Suprapubic skin (tissue), 4 donors: Measurements from ENCODE around the gene MAOA.

Experiments
- CTCF ChIP-seq, 2 donors: fragments of 200-600 bp in 1 of 2; fragments of 450-650 bp in 1 of 2; sonication (generic) in 1 of 2; IDR thresholded peaks; one replicate each; pipeline ENCODE4 v1.5.1; 2016 to 2019; ENCODE audit warnings: antibody characterized with exemption in 2 of 2, mild to moderate bottlenecking in 1 of 2, moderate library complexity in 1 of 2
- EP300 ChIP-seq: sonication (generic); formaldehyde crosslinking; IDR thresholded peaks from one replicate; pipeline ENCODE4 v1.6.1; 2017; ENCODE audit warnings: antibody characterized with exemption
- POLR2A ChIP-seq, 2 donors: fragments of 450-650 bp; IDR thresholded peaks; one replicate each; pipeline ENCODE4 v1.6.1; 2017; ENCODE audit warnings: antibody characterized with exemption in 2 of 2, mild to moderate bottlenecking in 2 of 2, moderate library complexity in 2 of 2
- POLR2AphosphoS5 ChIP-seq, 3 donors: sonication (generic); formaldehyde crosslinking; IDR thresholded peaks; one replicate each; pipeline ENCODE4 v1.6.1; 2017; ENCODE audit warnings: antibody characterized with exemption in 3 of 3

GRCh38 chrX:43685221-43685620 lies 29.1 kb downstream of the MAOA start:
- TF ChIP-seq CTCF (IDR thresholded peaks at IDR 0.05) (no peak), POLR2A (IDR thresholded peaks at IDR 0.05) (no peak), POLR2AphosphoS5 (IDR thresholded peaks at IDR 0.05) (no peak), EP300 (no peak)
